HepG2 (cell line): ENCODE data around the gene ACSF3. TPM values are rescaled to one million over a fixed set of nuclear protein-coding genes. Genes with fewer than 3 reads are reported as not detected.
A peak's percentile ranks its signal among the peaks of the same experiment; 100 is the strongest.

Experiments used
- ADNP ChIP-seq: sonication (generic); formaldehyde crosslinking; IDR thresholded peaks from 2 replicates; pipeline ENCODE4 v1.4.0; 2020; ENCODE audit warnings: missing genetic modification reagents
- DMAP1 ChIP-seq: IDR thresholded peaks from 2 replicates; pipeline ENCODE4 v1.6.1; 2016
- DNMT3B ChIP-seq: conservative IDR thresholded peaks from 2 replicates; pipeline ENCODE4 v1.6.1; 2016; ENCODE audit warnings: missing biosample characterization, control low read depth
- HOXD1 ChIP-seq: sonication (generic); formaldehyde crosslinking; IDR thresholded peaks from 2 replicates; pipeline ENCODE4 v1.5.0; 2020; ENCODE audit warnings: missing genetic modification reagents
- KDM4B ChIP-seq: sonication (generic); formaldehyde crosslinking; IDR thresholded peaks from 2 replicates; pipeline ENCODE4 v1.4.0; 2020; ENCODE audit warnings: missing genetic modification reagents
- KDM6A ChIP-seq: IDR thresholded peaks from 2 replicates; pipeline ENCODE4 v1.6.1; 2016; ENCODE audit warnings: low read depth
- NR2F6 ChIP-seq, 2 experiments: IDR thresholded peaks; 2 replicates each; pipeline ENCODE4 v1.6.1; 2016; ENCODE audit warnings: antibody characterized with exemption in 1 of 2, mild to moderate bottlenecking in 1 of 2
- RNF2 ChIP-seq: fragments of 450-650 bp; conservative IDR thresholded peaks from 2 replicates; pipeline ENCODE4 v1.6.1; 2016; ENCODE audit warnings: low read depth
- SAFB2 ChIP-seq: sonication (generic); formaldehyde crosslinking; IDR thresholded peaks from 2 replicates; pipeline ENCODE4 v1.5.1; 2020; ENCODE audit warnings: missing genetic modification reagents, low read depth, mild to moderate bottlenecking, borderline replicate concordance
- SMAD9 ChIP-seq: sonication (generic); formaldehyde crosslinking; IDR thresholded peaks from 2 replicates; pipeline ENCODE4 v1.5.1; 2020; ENCODE audit warnings: mild to moderate bottlenecking, missing genetic modification reagents
- SOX13 ChIP-seq, 3 experiments: fragments of 450-650 bp in 1 of 3; sonication (generic) in 1 of 3; formaldehyde crosslinking in 1 of 3; IDR thresholded peaks in 2 of 3; conservative IDR thresholded peaks in 1 of 3; 2 replicates each; pipeline versions ENCODE4 v1.5.0 to v1.6.1; 2016 to 2020; ENCODE audit warnings: antibody characterized with exemption in 1 of 3, mild to moderate bottlenecking in 1 of 3, missing compliant biosample characterization in 1 of 3, missing genetic modification reagents in 1 of 3, moderate library complexity in 1 of 3
- TEAD3 ChIP-seq: optimal IDR thresholded peaks from 2 replicates; pipeline ENCODE3; 2016; ENCODE audit warnings: borderline replicate concordance
- ZNF337 ChIP-seq: sonication (generic); formaldehyde crosslinking; IDR thresholded peaks from 2 replicates; pipeline ENCODE4 v1.5.1; 2020; ENCODE audit warnings: missing genetic modification reagents, low read depth, mild to moderate bottlenecking, borderline replicate concordance
- ZNF589 ChIP-seq: sonication (generic); formaldehyde crosslinking; conservative IDR thresholded peaks from 2 replicates; pipeline ENCODE4 v1.8.0; 2022; ENCODE audit warnings: mild to moderate bottlenecking, moderate library complexity, missing genetic modification reagents
- ZNF607 ChIP-seq: sonication (generic); formaldehyde crosslinking; IDR thresholded peaks from 2 replicates; pipeline ENCODE4 v1.5.1; 2020; ENCODE audit warnings: missing genetic modification reagents, mild to moderate bottlenecking, borderline replicate concordance
- ZNF776 ChIP-seq: sonication (generic); formaldehyde crosslinking; IDR thresholded peaks from 2 replicates; pipeline ENCODE4 v1.4.0; 2020; ENCODE audit warnings: mild to moderate bottlenecking, missing genetic modification reagents
- ZSCAN20 ChIP-seq: sonication (generic); formaldehyde crosslinking; IDR thresholded peaks from 2 replicates; pipeline ENCODE4 v1.4.0; 2020; ENCODE audit warnings: missing genetic modification reagents, mild to moderate bottlenecking, borderline replicate concordance
- polyA plus RNA-seq, 8 experiments: library from polyadenylated mRNA; depleted of rRNA in 3 of 8; stranded (reverse) in 7 of 8; unstranded in 1 of 8; fragments of >200 nt; fragmentation: Illumina TruSeq in 4 of 8; extraction: Trizol in 4 of 8; gene quantifications; 2 replicates each; pipeline versions ENCODE4 v1.2.1 to v1.2.3, GENCODE V29; 2011 to 2016; ENCODE audit warnings: low read depth in 4 of 8, missing spikeins in 1 of 8, mixed read lengths in 1 of 8; ENCODE audit not compliant: insufficient read depth in 1 of 8
- total RNA-seq, 5 experiments: library from RNA; depleted of rRNA; stranded (reverse); fragments of >200 nt; fragmentation: Illumina TruSeq; extraction: Trizol; gene quantifications; 2 replicates each; pipeline ENCODE4 v1.2.3, GENCODE V29; 2016; ENCODE audit warnings: low read depth in 1 of 5
- TF ChIP-seq, protein P1 (sequence below): sonication (generic); formaldehyde crosslinking; IDR thresholded peaks from 2 replicates; pipeline ENCODE4 v1.5.1; 2020; ENCODE audit warnings: missing genetic modification reagents, mild to moderate bottlenecking, borderline replicate concordance
- TF ChIP-seq, protein P2 (sequence below): sonication (generic); formaldehyde crosslinking; IDR thresholded peaks from 2 replicates; pipeline ENCODE4 v1.4.0; 2020; ENCODE audit warnings: mild to moderate bottlenecking, missing genetic modification reagents, borderline replicate concordance
- TF ChIP-seq, protein P3 (sequence below): sonication (generic); formaldehyde crosslinking; IDR thresholded peaks from 2 replicates; pipeline ENCODE4 v1.4.0; 2020; ENCODE audit warnings: missing genetic modification reagents, borderline replicate concordance
- TF ChIP-seq, protein P4 (sequence below): sonication (generic); formaldehyde crosslinking; IDR thresholded peaks from 2 replicates; pipeline ENCODE4 v1.4.0; 2020; ENCODE audit warnings: missing genetic modification reagents

The ACSF3 gene
- total and polyA plus RNA-seq, 2 of the 13 experiments (the other 11 are each of a cell fraction or from before 2014, with no cell fraction given), result 14.9 to 30.6 TPM

DNA sequence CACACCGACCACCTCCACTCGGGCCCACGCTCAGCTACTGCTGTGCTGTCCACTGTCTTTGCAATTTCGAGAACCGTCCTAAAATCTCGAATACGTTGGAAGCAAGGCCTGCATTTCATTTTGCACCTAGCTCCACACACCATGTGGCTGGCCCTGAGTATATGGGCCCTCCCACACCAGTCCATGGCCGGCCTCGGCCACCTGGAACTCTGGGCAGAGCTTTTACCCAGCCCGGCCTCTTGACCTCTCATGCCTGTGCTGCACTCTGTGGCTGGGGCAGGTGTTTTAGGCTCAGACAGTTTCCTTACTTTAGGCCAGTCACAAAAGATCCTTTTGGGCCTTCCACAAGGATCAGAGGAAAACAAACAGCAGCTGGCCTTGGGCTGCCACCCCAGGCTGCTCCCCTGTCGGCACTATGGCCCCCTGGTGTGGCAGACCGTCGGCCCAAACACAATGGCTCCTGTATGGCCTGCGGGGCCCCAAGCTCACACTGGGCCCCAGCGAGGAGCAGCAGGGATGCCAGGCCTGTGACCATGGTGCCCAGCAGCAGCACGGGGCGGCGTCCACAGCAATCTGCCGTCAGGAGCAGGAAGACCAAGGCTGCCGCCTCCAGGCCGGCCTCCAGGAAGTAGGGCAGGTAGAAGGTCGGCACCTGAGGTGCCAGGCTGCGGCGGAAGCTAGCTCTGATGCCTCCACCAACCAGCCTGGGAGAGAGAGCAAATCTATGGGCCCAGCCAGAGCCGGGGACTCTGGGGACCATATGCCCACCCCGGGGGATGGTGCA lies 104.2 kb downstream of the ACSF3 start (continued):
- TF ChIP-seq, protein P1, sequence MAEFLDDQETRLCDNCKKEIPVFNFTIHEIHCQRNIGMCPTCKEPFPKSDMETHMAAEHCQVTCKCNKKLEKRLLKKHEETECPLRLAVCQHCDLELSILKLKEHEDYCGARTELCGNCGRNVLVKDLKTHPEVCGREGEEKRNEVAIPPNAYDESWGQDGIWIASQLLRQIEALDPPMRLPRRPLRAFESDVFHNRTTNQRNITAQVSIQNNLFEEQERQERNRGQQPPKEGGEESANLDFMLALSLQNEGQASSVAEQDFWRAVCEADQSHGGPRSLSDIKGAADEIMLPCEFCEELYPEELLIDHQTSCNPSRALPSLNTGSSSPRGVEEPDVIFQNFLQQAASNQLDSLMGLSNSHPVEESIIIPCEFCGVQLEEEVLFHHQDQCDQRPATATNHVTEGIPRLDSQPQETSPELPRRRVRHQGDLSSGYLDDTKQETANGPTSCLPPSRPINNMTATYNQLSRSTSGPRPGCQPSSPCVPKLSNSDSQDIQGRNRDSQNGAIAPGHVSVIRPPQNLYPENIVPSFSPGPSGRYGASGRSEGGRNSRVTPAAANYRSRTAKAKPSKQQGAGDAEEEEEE (CRISPR knock-in tag), result no peak
- TF ChIP-seq ZSCAN20 (CRISPR knock-in tag), result no peak
- peak; percentile 78 for TF ChIP-seq KDM6A (CRISPR knock-in tag)
- TF ChIP-seq RNF2, result peak; percentile 26; the same call in 1 of the 2 replicates
- TF ChIP-seq SMAD9, result no peak
- TF ChIP-seq DNMT3B (CRISPR knock-in tag), result no peak
- TF ChIP-seq, protein P2, sequence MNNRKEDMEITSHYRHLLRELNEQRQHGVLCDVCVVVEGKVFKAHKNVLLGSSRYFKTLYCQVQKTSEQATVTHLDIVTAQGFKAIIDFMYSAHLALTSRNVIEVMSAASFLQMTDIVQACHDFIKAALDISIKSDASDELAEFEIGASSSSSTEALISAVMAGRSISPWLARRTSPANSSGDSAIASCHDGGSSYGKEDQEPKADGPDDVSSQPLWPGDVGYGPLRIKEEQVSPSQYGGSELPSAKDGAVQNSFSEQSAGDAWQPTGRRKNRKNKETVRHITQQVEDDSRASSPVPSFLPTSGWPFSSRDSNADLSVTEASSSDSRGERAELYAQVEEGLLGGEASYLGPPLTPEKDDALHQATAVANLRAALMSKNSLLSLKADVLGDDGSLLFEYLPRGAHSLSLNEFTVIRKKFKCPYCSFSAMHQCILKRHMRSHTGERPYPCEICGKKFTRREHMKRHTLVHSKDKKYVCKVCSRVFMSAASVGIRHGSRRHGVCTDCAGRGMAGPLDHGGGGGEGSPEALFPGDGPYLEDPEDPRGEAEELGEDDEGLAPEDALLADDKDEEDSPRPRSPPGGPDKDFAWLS (CRISPR knock-in tag), result 0 out of 2 replicates have a peak, but pooled peaks have one; percentile 63
- TF ChIP-seq ZNF776, result no peak
- TF ChIP-seq NR2F6 (IDR thresholded peaks at IDR 0.05), result peak; percentile 98
- TF ChIP-seq NR2F6 (CRISPR knock-in tag; IDR thresholded peaks at IDR 0.05), result peak; percentile 99
- TF ChIP-seq ADNP (CRISPR knock-in tag), result no peak
- TF ChIP-seq SOX13 (IDR thresholded peaks at IDR 0.05), result peak; percentile 91
- TF ChIP-seq SOX13 (CRISPR knock-in tag; conservative IDR thresholded peaks at IDR 0.05 in 1 of 2, IDR thresholded peaks at IDR 0.05 in 1 of 2), result peak in 1 of 2 experiments; percentile 99; a peak in 2 of 4 replicates
- TF ChIP-seq ZNF337 (CRISPR knock-in tag), result no peak
- TF ChIP-seq KDM4B, result peak; percentile 80; the same call in 1 of the 2 replicates
- TF ChIP-seq ZNF607 (CRISPR knock-in tag), result no peak
- TF ChIP-seq, protein P3, sequence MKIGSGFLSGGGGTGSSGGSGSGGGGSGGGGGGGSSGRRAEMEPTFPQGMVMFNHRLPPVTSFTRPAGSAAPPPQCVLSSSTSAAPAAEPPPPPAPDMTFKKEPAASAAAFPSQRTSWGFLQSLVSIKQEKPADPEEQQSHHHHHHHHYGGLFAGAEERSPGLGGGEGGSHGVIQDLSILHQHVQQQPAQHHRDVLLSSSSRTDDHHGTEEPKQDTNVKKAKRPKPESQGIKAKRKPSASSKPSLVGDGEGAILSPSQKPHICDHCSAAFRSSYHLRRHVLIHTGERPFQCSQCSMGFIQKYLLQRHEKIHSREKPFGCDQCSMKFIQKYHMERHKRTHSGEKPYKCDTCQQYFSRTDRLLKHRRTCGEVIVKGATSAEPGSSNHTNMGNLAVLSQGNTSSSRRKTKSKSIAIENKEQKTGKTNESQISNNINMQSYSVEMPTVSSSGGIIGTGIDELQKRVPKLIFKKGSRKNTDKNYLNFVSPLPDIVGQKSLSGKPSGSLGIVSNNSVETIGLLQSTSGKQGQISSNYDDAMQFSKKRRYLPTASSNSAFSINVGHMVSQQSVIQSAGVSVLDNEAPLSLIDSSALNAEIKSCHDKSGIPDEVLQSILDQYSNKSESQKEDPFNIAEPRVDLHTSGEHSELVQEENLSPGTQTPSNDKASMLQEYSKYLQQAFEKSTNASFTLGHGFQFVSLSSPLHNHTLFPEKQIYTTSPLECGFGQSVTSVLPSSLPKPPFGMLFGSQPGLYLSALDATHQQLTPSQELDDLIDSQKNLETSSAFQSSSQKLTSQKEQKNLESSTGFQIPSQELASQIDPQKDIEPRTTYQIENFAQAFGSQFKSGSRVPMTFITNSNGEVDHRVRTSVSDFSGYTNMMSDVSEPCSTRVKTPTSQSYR (CRISPR knock-in tag), result peak; percentile 62; the same call in 1 of the 2 replicates
- TF ChIP-seq HOXD1 (CRISPR knock-in tag), result peak; percentile 83
- peak; percentile 89 for TF ChIP-seq TEAD3
- no peak; the same call in 1 of the 2 replicates for TF ChIP-seq SAFB2 (CRISPR knock-in tag)
- TF ChIP-seq, protein P4, sequence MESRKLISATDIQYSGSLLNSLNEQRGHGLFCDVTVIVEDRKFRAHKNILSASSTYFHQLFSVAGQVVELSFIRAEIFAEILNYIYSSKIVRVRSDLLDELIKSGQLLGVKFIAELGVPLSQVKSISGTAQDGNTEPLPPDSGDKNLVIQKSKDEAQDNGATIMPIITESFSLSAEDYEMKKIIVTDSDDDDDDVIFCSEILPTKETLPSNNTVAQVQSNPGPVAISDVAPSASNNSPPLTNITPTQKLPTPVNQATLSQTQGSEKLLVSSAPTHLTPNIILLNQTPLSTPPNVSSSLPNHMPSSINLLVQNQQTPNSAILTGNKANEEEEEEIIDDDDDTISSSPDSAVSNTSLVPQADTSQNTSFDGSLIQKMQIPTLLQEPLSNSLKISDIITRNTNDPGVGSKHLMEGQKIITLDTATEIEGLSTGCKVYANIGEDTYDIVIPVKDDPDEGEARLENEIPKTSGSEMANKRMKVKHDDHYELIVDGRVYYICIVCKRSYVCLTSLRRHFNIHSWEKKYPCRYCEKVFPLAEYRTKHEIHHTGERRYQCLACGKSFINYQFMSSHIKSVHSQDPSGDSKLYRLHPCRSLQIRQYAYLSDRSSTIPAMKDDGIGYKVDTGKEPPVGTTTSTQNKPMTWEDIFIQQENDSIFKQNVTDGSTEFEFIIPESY, result peak; percentile 44; the same call in 1 of the 2 replicates
- peak; percentile 51; the same call in 1 of the 2 replicates for TF ChIP-seq DMAP1 (CRISPR knock-in tag)
- peak; percentile 94 for TF ChIP-seq ZNF589 (CRISPR knock-in tag)
